PC-9 (cell line): ENCODE measurements around the gene KIAA1143.

Experiments
- EZH2 ChIP-seq: fragments of 200-600 bp; sonication (generic); IDR thresholded peaks from 2 replicates; pipeline ENCODE4 v1.8.0; 2017; ENCODE audit warnings: antibody characterized with exemption, low read depth
- TF ChIP-seq, protein P1 (sequence below): fragments of 200-600 bp; sonication (generic); conservative IDR thresholded peaks from 2 replicates; pipeline ENCODE4 v1.6.1; 2017; ENCODE audit warnings: mixed run types, antibody characterized with exemption, mild to moderate bottlenecking, moderate library complexity

DNA sequence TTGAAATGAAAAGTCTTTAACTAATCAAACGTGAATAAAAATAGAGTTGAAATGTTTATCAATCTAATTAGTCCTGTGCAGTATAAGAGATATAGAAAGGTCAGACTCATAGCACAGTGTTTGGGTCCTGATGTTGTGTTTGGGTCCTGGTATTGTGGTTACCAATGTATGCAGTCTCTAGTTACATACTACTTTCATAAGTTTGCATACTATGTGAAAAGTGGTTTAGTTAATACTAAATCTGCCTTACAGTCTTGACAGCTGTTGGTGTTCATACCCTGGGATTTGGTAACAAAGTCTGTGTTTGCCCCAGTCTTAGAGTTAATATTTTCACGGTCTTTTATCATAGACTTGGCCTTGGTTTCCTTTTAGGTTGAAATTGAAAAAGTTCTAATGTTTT is 41.9 kb upstream of the KIAA1143 start:
- TF ChIP-seq, protein P1, sequence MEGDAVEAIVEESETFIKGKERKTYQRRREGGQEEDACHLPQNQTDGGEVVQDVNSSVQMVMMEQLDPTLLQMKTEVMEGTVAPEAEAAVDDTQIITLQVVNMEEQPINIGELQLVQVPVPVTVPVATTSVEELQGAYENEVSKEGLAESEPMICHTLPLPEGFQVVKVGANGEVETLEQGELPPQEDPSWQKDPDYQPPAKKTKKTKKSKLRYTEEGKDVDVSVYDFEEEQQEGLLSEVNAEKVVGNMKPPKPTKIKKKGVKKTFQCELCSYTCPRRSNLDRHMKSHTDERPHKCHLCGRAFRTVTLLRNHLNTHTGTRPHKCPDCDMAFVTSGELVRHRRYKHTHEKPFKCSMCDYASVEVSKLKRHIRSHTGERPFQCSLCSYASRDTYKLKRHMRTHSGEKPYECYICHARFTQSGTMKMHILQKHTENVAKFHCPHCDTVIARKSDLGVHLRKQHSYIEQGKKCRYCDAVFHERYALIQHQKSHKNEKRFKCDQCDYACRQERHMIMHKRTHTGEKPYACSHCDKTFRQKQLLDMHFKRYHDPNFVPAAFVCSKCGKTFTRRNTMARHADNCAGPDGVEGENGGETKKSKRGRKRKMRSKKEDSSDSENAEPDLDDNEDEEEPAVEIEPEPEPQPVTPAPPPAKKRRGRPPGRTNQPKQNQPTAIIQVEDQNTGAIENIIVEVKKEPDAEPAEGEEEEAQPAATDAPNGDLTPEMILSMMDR: no peak
- TF ChIP-seq EZH2: no peak
